ENCODE results near the gene ZNF302.
"Not testable (repeated sequence)": the region's sequence is repeated elsewhere in the genome, so short reads cannot be mapped to it uniquely, and the experiment has no call there.

Gene ZNF302

DNA sequence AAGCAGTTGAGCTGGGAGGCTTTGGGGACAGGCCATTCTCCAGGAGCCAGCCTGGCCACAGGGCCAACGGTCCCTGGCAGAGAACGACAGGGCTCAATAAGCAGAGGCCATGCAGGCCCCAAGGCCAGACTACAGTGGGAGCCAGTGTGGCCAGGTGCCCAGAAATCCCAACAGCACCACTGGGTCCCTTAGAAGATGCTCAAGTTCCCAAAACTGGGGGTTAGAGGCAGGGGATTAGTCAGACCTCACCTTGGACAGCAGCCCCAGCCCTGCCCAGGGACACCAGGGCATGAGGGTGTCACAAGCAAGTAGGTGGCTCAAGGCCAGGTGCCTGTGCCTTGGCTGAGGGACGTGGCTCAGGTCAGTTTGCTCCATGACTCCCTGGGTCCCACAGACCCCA is 13.3 kb upstream of the ZNF302 start:
- no peak for DNase-seq (ENCODE audit: low read depth)
- no peak for TF ChIP-seq CTCF (IDR thresholded peaks at IDR 0.05; ENCODE audit: control insufficient read depth, insufficient read depth, low read depth, low read length, missing control alignments)
- H3K4me3 ChIP-seq (ENCODE audit: control insufficient read depth, low read depth, low read length): no peak overlapping the region

GRCh38 chr19:34664870-34665269 is 12.6 kb upstream of the ZNF302 start:
- no peak for TF ChIP-seq CTCF (IDR thresholded peaks at IDR 0.05; ENCODE audit: control insufficient read depth, insufficient read depth, low read depth, low read length, missing control alignments)
- H3K4me3 ChIP-seq (ENCODE audit: control insufficient read depth, low read depth, low read length): no peak overlapping the region
- DNase-seq (ENCODE audit: low read depth): no peak

GRCh38 chr19:34665275-34665674 is 12.2 kb upstream of the ZNF302 start:
- H3K4me3 ChIP-seq (ENCODE audit: control insufficient read depth, low read depth, low read length); DNase-seq (ENCODE audit: low read depth): not testable (repeated sequence)

DNA sequence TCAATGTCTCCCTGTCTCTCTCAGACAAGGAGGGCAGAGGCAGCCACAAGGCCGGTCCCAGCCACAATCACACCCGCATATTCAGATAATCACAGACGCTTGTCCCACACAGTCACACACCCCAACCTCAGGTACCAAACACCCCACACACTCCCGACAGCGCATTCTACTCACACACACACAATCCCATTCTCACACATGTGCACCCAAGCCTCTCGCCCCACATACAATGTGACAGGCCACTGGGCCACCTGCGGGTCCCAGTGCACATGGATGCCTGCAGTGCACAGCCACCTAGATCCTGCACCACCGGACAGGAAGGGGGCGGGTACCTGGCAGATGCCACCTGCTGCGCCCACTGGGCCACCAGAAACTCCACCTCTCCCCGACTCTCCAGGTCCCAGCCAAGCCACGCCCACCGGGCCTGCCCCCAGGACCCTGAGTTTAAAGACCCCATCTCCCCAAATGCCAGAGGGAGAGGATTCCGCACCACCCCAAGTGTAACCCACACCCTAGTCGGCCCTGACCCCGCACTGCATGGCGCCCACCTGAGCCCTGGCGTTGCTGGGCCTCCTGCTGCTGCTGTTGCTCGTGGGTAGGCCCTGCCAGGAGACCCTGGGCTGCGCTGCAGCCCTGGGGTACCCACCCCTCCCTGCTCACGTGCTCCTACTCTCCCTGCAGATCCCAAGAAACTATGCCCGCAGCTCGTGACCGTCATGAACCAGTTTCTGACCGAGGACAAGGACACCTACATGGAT is 11.1 kb upstream of the ZNF302 start:
- no peak for TF ChIP-seq CTCF (IDR thresholded peaks at IDR 0.05; ENCODE audit: control insufficient read depth, insufficient read depth, low read depth, low read length, missing control alignments)
- no peak overlapping the region for H3K4me3 ChIP-seq (ENCODE audit: control insufficient read depth, low read depth, low read length)
- DNase-seq (ENCODE audit: low read depth): no peak

- no peak overlapping the region for H3K4me3 ChIP-seq (ENCODE audit: control insufficient read depth, low read depth, low read length)
- DNase-seq (ENCODE audit: low read depth): no peak
- TF ChIP-seq CTCF (IDR thresholded peaks at IDR 0.05; ENCODE audit: control insufficient read depth, insufficient read depth, low read depth, low read length, missing control alignments): no peak
Measured at GRCh38 chr19:34666958-34667265, 10.6 kb upstream of the ZNF302 start.

GRCh38 chr19:34667349-34668076 is 10.0 kb upstream of the ZNF302 start:
- peak overlapping the region; percentile 38 for H3K4me3 ChIP-seq (ENCODE audit: control insufficient read depth, low read depth, low read length)
- no peak for DNase-seq (ENCODE audit: low read depth)
- TF ChIP-seq CTCF (IDR thresholded peaks at IDR 0.05; ENCODE audit: control insufficient read depth, insufficient read depth, low read depth, low read length, missing control alignments): no peak

DNA sequence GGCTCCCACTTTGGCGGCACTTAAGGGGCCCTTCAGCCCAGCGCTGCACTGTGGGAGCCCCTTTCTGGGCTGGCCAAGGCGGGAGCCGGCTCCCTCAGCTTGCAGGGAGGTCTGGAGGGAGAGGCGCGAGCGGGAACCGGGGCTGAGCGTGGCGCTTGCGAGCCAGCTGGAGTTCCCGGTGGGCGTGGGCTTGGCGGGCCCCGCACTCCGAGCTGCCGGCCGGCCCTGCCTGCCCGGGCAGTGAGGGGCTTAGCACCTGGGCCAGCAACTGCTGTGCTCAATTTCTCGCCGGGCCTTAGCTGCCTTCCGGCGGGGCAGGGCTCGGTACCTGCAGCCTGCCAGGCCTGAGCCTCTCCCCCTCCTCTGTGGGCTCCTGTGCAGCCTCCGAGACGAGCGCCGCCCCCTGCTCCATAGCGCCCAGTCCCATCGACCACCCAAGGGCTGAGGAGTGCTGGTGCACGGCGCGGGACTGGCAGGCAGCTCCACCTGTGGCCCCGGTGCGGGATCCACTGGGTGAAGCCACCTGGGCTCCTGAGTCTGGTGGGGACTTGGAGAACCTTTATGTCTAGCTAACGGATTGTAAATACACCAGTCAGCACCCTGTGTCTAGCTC is 9.3 kb upstream of the ZNF302 start:
- DNase-seq (ENCODE audit: low read depth); H3K4me3 ChIP-seq (ENCODE audit: control insufficient read depth, low read depth, low read length): not testable (repeated sequence)

- not testable (repeated sequence) for H3K4me3 ChIP-seq (ENCODE audit: control insufficient read depth, low read depth, low read length); DNase-seq (ENCODE audit: low read depth)
Measured at GRCh38 chr19:34668690-34669089, 8.8 kb upstream of the ZNF302 start.

Measured in AG09309 (cell line).